ENCODE measurements around the gene LDB3. TPM values are rescaled to one million over a fixed set of nuclear protein-coding genes. Genes with fewer than 3 reads are reported as not detected.

LDB3 gene
- total RNA-seq, 2 experiments from 2014 or later: 0.10 to 0.38 TPM

- DNase-seq: no peak
- no peak overlapping the region for H3K27ac Mint-ChIP-seq
- H3K36me3 Mint-ChIP-seq (ENCODE audit: low read depth): no peaks in the 10 kb centered on the region
- intact Hi-C loops (cut with micrococcal nuclease): loop anchor here (10.0 kb wide), 1 partner anchor 376 kb away; the partner anchor contains the start of genes GLUD1 and SHLD2
- no peak overlapping the region for H3K4me3 Mint-ChIP-seq
- H3K4me1 Mint-ChIP-seq (ENCODE audit: low read depth): peaks cover 2% of the 10 kb centered on the region
- H3K27me3 Mint-ChIP-seq (ENCODE audit: low read depth): no peaks in the 10 kb centered on the region
- H3K9me3 Mint-ChIP-seq: no peaks in the 10 kb centered on the region
- CTCF ChIA-PET: no interaction called here
Observed at GRCh38 chr10:86718556-86718955, 50.2 kb downstream of the LDB3 start.

- intact Hi-C loops (cut with micrococcal nuclease): no loop called here
- H3K9me3 Mint-ChIP-seq: no peaks in the 10 kb centered on the region
- no peak for DNase-seq
- CTCF ChIA-PET: no interaction called here
- H3K36me3 Mint-ChIP-seq (ENCODE audit: low read depth): no peaks in the 10 kb centered on the region
- no peak overlapping the region for H3K27ac Mint-ChIP-seq
- peaks cover 2% of the 10 kb centered on the region for H3K4me1 Mint-ChIP-seq (ENCODE audit: low read depth)
- H3K4me3 Mint-ChIP-seq: no peak overlapping the region
- H3K27me3 Mint-ChIP-seq (ENCODE audit: low read depth): no peaks in the 10 kb centered on the region
Observed at GRCh38 chr10:86721232-86721631, 52.9 kb downstream of the LDB3 start.

GRCh38 chr10:86723009-86723408, 54.7 kb downstream of the LDB3 start:
- DNase-seq: no peak
- intact Hi-C loops (cut with micrococcal nuclease): no loop called here
- CTCF ChIA-PET: no interaction called here

DNA sequence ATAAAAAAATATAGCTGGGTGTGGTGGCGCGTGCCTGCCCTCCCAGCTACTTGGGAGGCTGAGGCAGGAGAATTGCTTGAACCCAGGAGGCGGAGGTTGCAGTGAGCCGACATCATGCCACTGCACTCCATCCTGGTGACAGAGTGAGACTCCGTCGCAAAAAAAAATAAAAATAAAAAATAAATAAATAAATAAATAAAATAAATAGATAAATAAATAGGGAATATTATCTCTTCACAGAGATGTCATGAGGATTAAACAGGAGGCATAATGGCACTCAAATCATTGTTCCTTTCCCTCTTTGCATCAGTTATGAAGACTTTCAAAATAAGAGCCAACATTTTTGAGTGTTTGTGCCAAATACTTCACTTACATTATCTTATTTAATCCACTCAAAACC, 56.1 kb downstream of the LDB3 start:
- CTCF ChIA-PET: no interaction called here

More at GRCh38 chr10:86723009-86723408, 54.7 kb downstream of the LDB3 start:
- Mint-ChIP-seq H3K9me3 (no peaks in the 10 kb centered on the region), H3K27me3 (ENCODE audit: low read depth) (no peaks in the 10 kb centered on the region), H3K4me1 (ENCODE audit: low read depth) (peaks cover 2% of the 10 kb centered on the region), H3K36me3 (ENCODE audit: low read depth) (no peaks in the 10 kb centered on the region), H3K4me3 (no peak overlapping the region), H3K27ac (no peak overlapping the region)

DNA sequence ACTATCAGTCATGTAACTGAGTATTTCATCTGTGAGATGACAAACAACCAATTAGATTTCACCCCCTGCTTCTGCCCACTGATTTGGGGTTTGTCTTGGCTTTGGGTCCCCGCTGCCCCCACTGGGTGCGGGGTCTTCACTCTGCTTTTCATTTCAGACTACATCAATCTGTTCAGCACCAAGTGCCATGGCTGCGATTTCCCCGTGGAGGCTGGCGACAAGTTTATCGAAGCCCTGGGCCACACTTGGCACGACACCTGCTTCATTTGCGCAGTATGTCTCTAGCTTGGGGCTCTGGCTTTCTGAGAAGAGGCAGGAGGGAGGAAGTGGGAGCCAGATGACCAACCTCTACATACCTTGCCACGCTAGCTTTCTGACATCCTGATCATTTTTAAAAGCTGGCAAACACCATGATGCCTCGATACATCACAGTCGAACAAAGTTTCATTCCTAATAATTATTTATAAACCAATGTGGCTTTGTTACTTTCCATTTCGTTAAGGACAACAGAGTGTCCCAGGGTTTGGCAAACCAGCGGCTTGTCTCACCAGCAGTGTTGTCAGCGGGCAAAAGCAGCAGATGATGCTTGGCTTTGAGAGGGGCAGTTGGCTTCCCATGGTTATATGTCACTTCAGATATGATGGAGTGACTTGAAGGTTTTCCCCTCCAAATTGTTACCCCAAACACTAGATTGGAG, 57.8 kb downstream of the LDB3 start:
- intact Hi-C loops (cut with micrococcal nuclease): no loop called here
- DNase-seq: no peak
- CTCF ChIA-PET: interaction anchor here (1.1 kb wide), 1 partner anchor 31 kb away, joined by 3 read pairs; no protein-coding TSS in a partner anchor
- no peaks in the 10 kb centered on the region for H3K9me3 Mint-ChIP-seq
- H3K27me3 Mint-ChIP-seq (ENCODE audit: low read depth): no peaks in the 10 kb centered on the region
- peaks cover 2% of the 10 kb centered on the region for H3K4me1 Mint-ChIP-seq (ENCODE audit: low read depth)
- no peaks in the 10 kb centered on the region for H3K36me3 Mint-ChIP-seq (ENCODE audit: low read depth)
- no peak overlapping the region for H3K4me3 Mint-ChIP-seq
- no peak overlapping the region for H3K27ac Mint-ChIP-seq

More for the DNA sequence above, 56.1 kb downstream of the LDB3 start:
- no peak overlapping the region for H3K27ac Mint-ChIP-seq
- intact Hi-C loops (cut with micrococcal nuclease): no loop called here
- H3K4me3 Mint-ChIP-seq: no peak overlapping the region
- peaks cover 2% of the 10 kb centered on the region for H3K4me1 Mint-ChIP-seq (ENCODE audit: low read depth)
- no peaks in the 10 kb centered on the region for H3K27me3 Mint-ChIP-seq (ENCODE audit: low read depth)
- H3K36me3 Mint-ChIP-seq (ENCODE audit: low read depth): no peaks in the 10 kb centered on the region
- DNase-seq: no peak
- no peaks in the 10 kb centered on the region for H3K9me3 Mint-ChIP-seq

GRCh38 chr10:86726677-86726999, 58.3 kb downstream of the LDB3 start:
- no peak for DNase-seq
- Mint-ChIP-seq H3K9me3 (no peaks in the 10 kb centered on the region), H3K36me3 (ENCODE audit: low read depth) (no peaks in the 10 kb centered on the region), H3K27me3 (ENCODE audit: low read depth) (no peaks in the 10 kb centered on the region), H3K4me1 (ENCODE audit: low read depth) (peaks cover 2% of the 10 kb centered on the region), H3K27ac (no peak overlapping the region), H3K4me3 (no peak overlapping the region)
- intact Hi-C loops (cut with micrococcal nuclease): no loop called here
- CTCF ChIA-PET: interaction anchor here (1.1 kb wide), 1 partner anchor 31 kb away, joined by 3 read pairs; no protein-coding TSS in a partner anchor

DNA sequence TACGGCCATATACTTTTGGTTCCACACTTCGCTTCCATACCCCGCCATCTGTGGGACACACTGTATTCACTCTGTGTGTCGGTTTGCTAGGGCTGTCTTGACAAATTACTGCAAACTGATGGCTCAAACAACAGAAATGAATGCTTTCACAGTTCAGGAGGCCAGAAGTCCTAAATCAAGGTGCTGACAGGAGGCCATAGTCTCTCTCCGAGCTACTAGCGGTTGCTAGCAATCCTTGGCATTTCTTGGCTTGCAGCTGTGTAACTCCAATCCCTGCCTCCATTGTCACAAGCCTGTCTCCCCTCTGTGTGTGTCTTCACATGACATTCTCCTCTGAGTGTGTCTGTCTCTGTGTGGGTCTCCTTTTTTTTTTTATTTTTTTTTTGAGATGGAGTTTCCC, 59.2 kb downstream of the LDB3 start:
- Mint-ChIP-seq H3K27me3 (ENCODE audit: low read depth) (no peaks in the 10 kb centered on the region), H3K4me3 (no peak overlapping the region), H3K36me3 (ENCODE audit: low read depth) (no peaks in the 10 kb centered on the region), H3K4me1 (ENCODE audit: low read depth) (peaks cover 2% of the 10 kb centered on the region), H3K9me3 (no peaks in the 10 kb centered on the region), H3K27ac (no peak overlapping the region)
- intact Hi-C loops (cut with micrococcal nuclease): no loop called here
- no peak for DNase-seq
- CTCF ChIA-PET: no interaction called here

DNA sequence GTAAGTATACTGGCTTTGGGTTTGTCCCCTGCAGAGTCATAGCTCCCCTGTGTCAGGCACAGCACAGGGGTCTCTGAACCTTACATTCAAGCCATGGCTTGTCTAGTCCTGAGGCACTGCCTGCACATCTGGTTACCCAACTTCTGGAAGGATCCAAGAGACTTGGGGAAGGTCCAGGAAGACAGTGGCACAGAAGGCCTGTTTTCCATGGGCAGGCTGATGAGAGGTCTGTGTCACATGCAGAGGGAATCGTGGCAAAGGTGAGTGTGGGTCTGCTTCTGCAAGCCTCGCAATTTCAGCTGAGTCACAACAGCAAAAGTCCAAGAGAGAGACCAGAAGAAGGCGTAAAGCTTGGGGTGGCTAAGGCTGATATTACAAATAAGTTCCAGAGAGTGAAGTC, 59.7 kb downstream of the LDB3 start:
- H3K4me1 Mint-ChIP-seq (ENCODE audit: low read depth): peaks cover 2% of the 10 kb centered on the region
- H3K36me3 Mint-ChIP-seq (ENCODE audit: low read depth): no peaks in the 10 kb centered on the region
- intact Hi-C loops (cut with micrococcal nuclease): no loop called here
- CTCF ChIA-PET: no interaction called here
- no peaks in the 10 kb centered on the region for H3K27me3 Mint-ChIP-seq (ENCODE audit: low read depth)
- H3K9me3 Mint-ChIP-seq: no peaks in the 10 kb centered on the region
- H3K4me3 Mint-ChIP-seq: no peak overlapping the region
- no peak for DNase-seq
- no peak overlapping the region for H3K27ac Mint-ChIP-seq

GRCh38 chr10:86729677-86730076, 61.4 kb downstream of the LDB3 start:
- Mint-ChIP-seq H3K4me3 (no peak overlapping the region), H3K4me1 (ENCODE audit: low read depth) (no peaks in the 10 kb centered on the region), H3K36me3 (ENCODE audit: low read depth) (no peaks in the 10 kb centered on the region), H3K9me3 (no peaks in the 10 kb centered on the region), H3K27ac (no peak overlapping the region), H3K27me3 (ENCODE audit: low read depth) (no peaks in the 10 kb centered on the region)
- CTCF ChIA-PET: no interaction called here
- intact Hi-C loops (cut with micrococcal nuclease): no loop called here
- no peak for DNase-seq

- CTCF ChIA-PET: no interaction called here
- H3K4me3 Mint-ChIP-seq: no peak overlapping the region
Observed at GRCh38 chr10:86730227-86730626, 61.9 kb downstream of the LDB3 start.

GRCh38 chr10:86732771-86733170, 64.5 kb downstream of the LDB3 start:
- no peak overlapping the region for H3K4me3 Mint-ChIP-seq
- no peaks in the 10 kb centered on the region for H3K9me3 Mint-ChIP-seq
- H3K27me3 Mint-ChIP-seq (ENCODE audit: low read depth): no peaks in the 10 kb centered on the region
- no peak for DNase-seq
- CTCF ChIA-PET: no interaction called here
- intact Hi-C loops (cut with micrococcal nuclease): no loop called here
- H3K4me1 Mint-ChIP-seq (ENCODE audit: low read depth): no peaks in the 10 kb centered on the region
- no peak overlapping the region for H3K27ac Mint-ChIP-seq
- no peaks in the 10 kb centered on the region for H3K36me3 Mint-ChIP-seq (ENCODE audit: low read depth)

More at GRCh38 chr10:86730227-86730626, 61.9 kb downstream of the LDB3 start:
- intact Hi-C loops (cut with micrococcal nuclease): no loop called here
- Mint-ChIP-seq H3K4me1 (ENCODE audit: low read depth) (no peaks in the 10 kb centered on the region), H3K27ac (no peak overlapping the region), H3K27me3 (ENCODE audit: low read depth) (no peaks in the 10 kb centered on the region), H3K9me3 (no peaks in the 10 kb centered on the region), H3K36me3 (ENCODE audit: low read depth) (no peaks in the 10 kb centered on the region)
- no peak for DNase-seq

DNA sequence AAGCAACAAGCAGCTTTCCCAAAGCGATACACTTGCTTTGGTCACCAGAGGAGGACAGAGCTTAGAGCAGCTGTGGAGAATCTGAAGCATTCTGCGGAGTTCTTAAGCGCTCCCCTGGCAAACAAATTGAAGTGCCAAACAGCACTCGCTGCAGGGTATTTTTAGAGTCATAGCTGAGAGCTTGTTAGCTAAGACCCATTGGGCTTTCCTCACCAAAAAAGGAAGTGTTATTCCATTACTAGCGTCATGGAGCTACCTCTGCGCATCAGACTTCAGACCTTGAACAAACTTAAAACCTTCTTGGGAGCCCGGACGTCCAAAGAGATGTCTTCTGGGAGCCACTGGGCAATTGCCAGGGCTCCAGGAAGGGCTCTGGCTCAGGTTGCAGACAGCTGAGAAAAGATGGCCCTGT, 65.0 kb downstream of the LDB3 start:
- Mint-ChIP-seq H3K27me3 (ENCODE audit: low read depth) (no peaks in the 10 kb centered on the region), H3K4me3 (no peak overlapping the region), H3K4me1 (ENCODE audit: low read depth) (no peaks in the 10 kb centered on the region), H3K36me3 (ENCODE audit: low read depth) (no peaks in the 10 kb centered on the region), H3K27ac (no peak overlapping the region), H3K9me3 (no peaks in the 10 kb centered on the region)
- DNase-seq: no peak
- intact Hi-C loops (cut with micrococcal nuclease): no loop called here
- CTCF ChIA-PET: no interaction called here

DNA sequence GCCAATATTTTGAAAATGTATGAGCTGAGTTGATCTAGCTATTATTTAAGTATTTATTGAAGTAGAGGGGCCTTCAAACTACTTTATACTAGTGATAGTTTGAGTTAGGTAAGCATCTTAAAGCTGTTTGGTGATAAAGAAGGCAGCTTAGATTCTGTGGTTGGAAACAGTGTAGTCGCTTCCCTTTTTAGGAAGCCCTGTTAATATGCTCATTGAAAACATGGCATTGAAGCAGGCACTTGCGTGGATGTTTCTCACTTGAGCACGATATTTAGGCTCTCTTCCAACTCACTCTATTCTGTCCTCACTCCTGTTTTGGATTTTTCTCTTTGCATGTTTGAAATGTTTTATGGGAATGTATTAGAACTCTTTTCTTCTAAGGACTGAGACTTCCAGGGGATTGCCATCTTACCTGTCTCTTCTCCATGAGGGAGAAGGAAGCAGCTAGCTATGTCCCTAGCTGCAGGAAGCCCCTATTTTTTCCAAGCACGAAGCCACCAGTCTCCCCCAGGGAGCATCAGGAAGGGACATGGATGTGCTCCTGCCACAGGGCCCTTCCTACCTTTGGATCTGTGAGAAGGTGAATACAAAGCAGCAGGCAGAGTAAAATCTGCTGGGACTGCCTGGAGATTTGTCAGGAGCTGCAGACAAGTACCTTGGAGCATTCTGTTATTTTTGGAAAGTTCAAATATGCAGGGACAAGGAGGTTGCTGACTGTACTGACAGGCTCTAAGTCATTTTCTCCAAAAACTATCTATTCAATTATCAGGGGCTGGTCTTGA, 66.1 kb downstream of the LDB3 start:
- no peaks in the 10 kb centered on the region for H3K27me3 Mint-ChIP-seq (ENCODE audit: low read depth)
- DNase-seq: no peak
- CTCF ChIA-PET: no interaction called here
- no peaks in the 10 kb centered on the region for H3K4me1 Mint-ChIP-seq (ENCODE audit: low read depth)
- H3K4me3 Mint-ChIP-seq: no peak overlapping the region
- intact Hi-C loops (cut with micrococcal nuclease): no loop called here
- no peaks in the 10 kb centered on the region for H3K36me3 Mint-ChIP-seq (ENCODE audit: low read depth)
- H3K27ac Mint-ChIP-seq: no peak overlapping the region
- no peaks in the 10 kb centered on the region for H3K9me3 Mint-ChIP-seq

All from activated naive CD4-positive, alpha-beta T cell treated with anti-CD3 and anti-CD28 coated beads for 36 hours (primary cell).